Measurements from ENCODE around the gene AKR1C1.

DNA sequence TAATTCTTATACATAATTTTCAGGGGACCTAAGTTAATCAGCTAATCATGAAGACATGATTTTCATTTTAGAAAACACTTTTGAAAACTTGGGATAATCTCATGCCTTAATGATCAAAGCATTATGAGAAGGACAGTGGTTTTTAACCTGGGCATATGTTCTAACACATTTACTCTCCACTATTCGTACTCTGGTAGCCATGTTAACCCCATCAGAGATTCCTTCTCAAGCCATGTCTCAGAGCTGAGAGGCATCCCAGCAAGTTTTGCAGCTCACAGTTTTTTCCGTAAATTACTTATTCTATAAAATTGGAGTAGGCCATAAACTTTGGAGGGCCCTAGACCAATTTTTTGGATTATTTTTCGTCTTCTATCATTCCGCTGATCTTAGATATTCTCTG, 15.7 kb downstream of the AKR1C1 start:
- TF ChIP-seq CTCF (conservative IDR thresholded peaks at IDR 0.05 in 1 of 2, IDR thresholded peaks at IDR 0.05 in 1 of 2; ENCODE audit: low read depth in 1 of 2, low read length in 2 of 2) (no peak), EZH2 (IDR thresholded peaks at IDR 0.05; ENCODE audit: low read length, missing control alignments) (no peak)
